WI38 (cell line): ENCODE measurements around the gene CCDC38.

Experiments used
- H3K4me3 ChIP-seq: 2 replicates; pipeline ENCODE4 v1.5.1; 2011; ENCODE audit warnings: low read depth, mild to moderate bottlenecking, control low read depth, low read length
- TF ChIP-seq, protein P1 (sequence below): IDR thresholded peaks from 2 replicates; pipeline ENCODE4 v1.5.1; 2012; ENCODE audit warnings: low read depth, mild to moderate bottlenecking, control low read depth, low read length

Gene CCDC38

DNA sequence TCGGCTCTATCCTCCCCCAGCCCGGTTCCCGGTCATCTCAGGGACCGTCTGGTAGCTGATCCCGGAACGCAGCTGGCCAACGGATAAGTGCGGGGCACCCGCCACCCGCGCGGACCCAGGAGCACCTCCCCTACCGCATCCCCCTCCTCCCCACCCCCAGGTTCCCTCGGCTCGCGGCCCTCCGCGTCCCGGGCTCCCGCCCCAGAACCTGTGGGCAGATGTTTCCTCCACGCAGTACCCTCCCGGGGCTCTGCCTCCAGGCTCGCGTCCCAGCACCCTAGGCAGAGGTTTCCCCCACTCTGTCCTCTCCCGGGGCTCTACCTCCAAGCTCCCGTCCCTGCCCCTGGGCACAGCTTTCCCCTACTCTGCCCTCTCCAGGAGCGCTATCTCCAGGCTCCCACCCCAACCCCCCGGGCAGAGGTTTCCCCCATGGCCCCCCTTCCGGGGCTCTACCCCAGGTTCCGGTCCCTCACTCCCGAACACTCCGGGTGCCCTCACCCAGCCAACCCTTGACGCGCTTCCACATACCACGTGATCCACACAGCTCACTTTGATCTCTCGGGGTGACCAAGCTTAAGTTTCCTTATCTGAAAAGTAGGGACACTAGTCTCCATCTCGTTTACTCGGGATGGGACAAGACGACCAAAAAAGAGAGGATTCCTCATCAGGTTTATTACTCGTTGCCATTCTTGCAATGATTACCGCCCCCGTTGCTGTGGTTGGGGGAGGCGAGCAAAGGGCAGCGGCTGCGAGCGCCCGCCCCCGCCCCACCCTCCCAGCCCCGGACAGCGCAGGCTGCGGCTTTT lies at the start of gene CCDC38:
CCDC38 (minus strand) TSS at position 91 of the 806 bp plus-strand sequence. CDS start 6,105 bp downstream, outside the sequence.
- H3K4me3 ChIP-seq = peak within 1 kb of the TSS; percentile 63
- TF ChIP-seq, protein P1, sequence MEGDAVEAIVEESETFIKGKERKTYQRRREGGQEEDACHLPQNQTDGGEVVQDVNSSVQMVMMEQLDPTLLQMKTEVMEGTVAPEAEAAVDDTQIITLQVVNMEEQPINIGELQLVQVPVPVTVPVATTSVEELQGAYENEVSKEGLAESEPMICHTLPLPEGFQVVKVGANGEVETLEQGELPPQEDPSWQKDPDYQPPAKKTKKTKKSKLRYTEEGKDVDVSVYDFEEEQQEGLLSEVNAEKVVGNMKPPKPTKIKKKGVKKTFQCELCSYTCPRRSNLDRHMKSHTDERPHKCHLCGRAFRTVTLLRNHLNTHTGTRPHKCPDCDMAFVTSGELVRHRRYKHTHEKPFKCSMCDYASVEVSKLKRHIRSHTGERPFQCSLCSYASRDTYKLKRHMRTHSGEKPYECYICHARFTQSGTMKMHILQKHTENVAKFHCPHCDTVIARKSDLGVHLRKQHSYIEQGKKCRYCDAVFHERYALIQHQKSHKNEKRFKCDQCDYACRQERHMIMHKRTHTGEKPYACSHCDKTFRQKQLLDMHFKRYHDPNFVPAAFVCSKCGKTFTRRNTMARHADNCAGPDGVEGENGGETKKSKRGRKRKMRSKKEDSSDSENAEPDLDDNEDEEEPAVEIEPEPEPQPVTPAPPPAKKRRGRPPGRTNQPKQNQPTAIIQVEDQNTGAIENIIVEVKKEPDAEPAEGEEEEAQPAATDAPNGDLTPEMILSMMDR = no peak

DNA sequence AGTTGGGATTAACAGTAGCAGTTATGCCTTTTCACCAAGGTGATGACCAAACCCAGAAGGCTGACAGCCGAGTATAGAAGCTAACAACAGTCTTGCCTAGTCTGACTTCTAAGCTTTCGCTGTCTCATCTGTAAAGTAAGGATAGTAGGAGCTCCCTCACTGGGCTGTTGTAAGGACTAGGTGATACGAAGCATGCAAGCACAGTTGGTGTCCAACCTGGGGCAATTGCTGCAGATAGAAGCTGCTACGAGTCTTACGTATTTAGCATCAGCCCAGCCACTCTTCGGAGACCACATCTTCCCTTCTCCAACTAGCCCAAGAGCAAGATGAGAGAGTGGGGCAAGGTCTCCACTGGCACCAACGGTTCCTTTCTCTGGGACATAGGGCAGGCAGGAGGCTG lies 47.7 kb upstream of the CCDC38 start:
- no peak overlapping the region for H3K4me3 ChIP-seq
- TF ChIP-seq, protein P1 = no peak

DNA sequence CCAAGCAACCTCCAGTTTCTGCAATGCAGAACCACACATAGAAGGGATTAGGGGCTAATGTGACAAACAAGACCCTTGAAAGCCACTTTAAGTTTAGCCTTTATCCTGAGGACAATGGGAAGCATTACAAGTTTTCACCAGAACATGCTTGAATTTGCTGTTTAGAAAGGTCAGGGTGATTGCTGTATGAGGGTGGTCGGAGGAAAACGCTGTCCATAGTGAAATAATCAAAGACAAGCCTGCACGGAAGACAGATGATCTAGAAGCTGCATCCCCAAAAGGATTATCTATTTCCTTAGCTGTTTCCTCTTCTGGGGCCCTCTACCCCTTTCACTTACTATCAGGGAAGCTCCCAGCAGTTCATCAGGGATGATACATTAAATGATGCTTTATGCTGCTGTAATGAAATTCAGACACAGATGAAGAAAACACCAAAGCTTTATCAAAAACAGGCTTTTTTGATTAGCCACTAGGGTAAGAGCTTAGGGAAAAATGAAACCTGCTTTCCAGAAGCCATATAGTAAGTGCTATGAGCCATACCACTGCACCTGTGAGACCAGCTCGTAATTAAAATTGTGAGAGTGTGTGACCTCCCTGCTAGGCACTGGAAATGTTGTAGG lies 47.2 kb upstream of the CCDC38 start:
- H3K4me3 ChIP-seq = no peak overlapping the region
- TF ChIP-seq, protein P1 = no peak

DNA sequence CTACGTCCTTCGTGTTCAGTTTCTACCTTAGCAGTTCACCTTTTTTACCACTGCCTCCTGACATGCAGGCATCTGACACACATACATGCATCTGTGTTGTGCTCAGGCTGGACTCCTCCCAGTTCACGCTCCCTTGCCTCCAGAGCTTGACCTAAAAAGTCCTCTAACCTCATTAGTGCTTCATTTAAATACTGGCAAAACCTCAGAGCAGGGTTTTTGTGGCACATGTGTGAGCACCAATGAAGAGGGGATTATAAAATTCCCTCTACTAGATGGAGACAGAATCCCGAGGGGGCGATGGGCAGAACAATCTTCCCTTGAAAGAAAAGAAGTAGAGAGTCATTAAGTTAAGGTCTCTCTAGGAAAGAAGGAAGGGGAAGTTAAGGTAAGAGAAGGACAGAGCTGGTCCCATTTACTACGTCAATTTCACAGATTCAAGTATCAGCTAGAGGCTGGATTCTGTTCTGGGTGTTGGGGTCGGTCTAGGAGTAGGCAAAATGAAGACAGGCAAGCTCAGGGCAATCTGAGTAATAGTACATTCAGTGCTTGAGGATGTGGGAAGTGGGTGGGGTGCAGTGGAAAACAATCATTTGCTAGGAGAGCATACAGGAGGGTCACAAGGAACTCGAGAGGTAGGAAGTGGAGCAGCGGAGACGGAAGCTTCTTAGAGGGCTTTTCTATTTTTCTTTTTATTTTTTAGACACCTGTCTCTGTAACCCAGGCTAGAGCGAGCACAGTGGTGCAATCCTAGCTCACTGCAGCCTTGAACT lies 46.3 kb upstream of the CCDC38 start:
- TF ChIP-seq, protein P1 = no peak
- H3K4me3 ChIP-seq = no peak overlapping the region

DNA sequence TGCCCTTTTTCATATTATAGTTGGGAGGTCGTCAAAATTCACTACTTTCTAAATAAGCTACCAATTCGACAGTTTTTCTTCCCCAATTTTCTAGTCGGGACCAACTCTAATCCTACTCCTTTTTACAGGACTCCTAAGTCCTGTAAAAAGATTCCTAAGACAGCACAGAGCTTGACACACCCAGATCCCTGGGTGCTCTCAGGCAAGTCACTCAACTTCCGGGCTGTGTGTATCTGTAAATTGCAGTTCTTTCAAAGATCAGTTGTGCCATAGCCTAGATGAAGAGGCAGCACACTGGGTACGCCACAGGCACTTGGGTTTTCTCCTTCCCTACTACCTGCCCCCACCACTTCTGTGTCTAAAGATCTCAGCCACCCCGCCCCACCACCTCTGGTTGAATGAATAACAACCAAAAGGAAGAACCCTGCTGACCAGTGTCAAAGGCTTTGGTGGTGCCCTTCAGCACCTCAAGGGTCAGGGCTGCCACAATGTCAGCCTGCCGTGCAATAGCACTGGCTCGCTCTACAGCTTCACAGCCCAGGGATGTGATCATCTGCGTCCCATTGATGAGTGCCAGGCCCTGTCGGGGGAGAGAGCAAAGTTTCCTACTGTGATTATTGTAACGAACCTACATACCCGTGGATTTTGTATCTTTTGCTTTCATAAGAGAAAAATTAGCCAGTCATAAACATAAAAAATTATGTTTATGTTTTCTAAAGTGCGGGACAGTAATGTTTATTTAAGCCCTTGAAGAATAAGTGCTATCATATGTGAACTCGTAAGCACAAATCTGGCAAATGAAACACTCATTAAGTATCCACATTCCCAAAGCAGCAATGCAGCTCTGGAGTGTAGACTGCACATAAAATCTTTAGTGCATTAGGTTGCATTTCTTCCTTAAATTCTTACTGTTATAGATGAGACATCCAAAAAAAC lies 44.5 kb upstream of the CCDC38 start:
- H3K4me3 ChIP-seq = no peak overlapping the region
- TF ChIP-seq, protein P1 = no peak

DNA sequence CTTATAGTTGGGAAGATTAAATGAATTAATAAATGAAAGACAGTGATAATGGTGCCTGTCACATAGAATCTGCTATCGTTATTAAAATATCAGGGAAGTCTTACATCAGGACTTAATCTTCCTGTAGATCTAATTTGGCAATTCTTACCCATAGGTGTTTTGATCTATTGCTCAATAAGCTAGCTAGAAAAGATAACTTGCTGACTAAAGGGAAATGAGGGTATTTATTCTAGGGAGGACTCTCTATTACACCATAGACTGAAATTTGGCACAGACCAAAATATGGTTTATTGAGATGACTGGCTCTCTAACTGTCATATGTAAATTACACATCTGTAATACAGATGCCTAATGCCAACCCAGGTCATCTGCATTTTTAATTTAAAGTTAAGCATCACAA lies 42.3 kb upstream of the CCDC38 start:
- TF ChIP-seq, protein P1 = no peak
- no peak overlapping the region for H3K4me3 ChIP-seq
